Activated T-cell treated with anti-CD3 and anti-CD28 coated beads, Interleukin-2, amount 50 U/mL, for 72 hours (primary cell): Measurements from ENCODE around the gene NTRK2. TPM values are rescaled to one million over a fixed set of nuclear protein-coding genes. Genes with fewer than 3 reads are reported as not detected.

Experiments used
- ATAC-seq, 2 donors: fragments of 150-1000 bp; cut with Tn5 transposase; replicated peaks in 1 of 2; 2 replicates each; pipeline ENCODE4 v1.10.0; 2021; ENCODE audit warnings: moderate library complexity in 2 of 2, mild to moderate bottlenecking in 1 of 2
- DNase-seq, 2 donors: peaks; one replicate each; pipeline ENCODE4 v3.0.0; 2021 to 2022; ENCODE audit warnings: mixed read lengths in 1 of 2
- H3K27ac Mint-ChIP-seq: one replicate; pipeline ENCODE4 v1.8.0; 2022; ENCODE audit warnings: mild to moderate bottlenecking, moderate library complexity, mixed read lengths
- H3K27me3 Mint-ChIP-seq: one replicate; pipeline ENCODE4 v1.8.0; 2022; ENCODE audit warnings: low read depth, mixed read lengths
- H3K36me3 Mint-ChIP-seq, 2 donors: one replicate each; pipeline ENCODE4 v1.8.0; 2022; ENCODE audit warnings: mixed read lengths in 2 of 2, mild to moderate bottlenecking in 1 of 2; ENCODE audit not compliant: insufficient read depth in 2 of 2
- H3K4me1 Mint-ChIP-seq: one replicate; pipeline ENCODE4 v1.8.0; 2022; ENCODE audit warnings: low read depth, mixed read lengths
- H3K4me3 Mint-ChIP-seq, 2 donors: one replicate each; pipeline ENCODE4 v1.8.0; 2022; ENCODE audit warnings: mild to moderate bottlenecking in 2 of 2, mixed read lengths in 2 of 2, moderate library complexity in 2 of 2
- H3K9me3 Mint-ChIP-seq, 2 donors: one replicate each; pipeline ENCODE4 v1.8.0; 2022; ENCODE audit warnings: mixed read lengths in 2 of 2
- total RNA-seq, 2 donors: library from RNA; stranded (reverse); gene quantifications; one replicate each; pipeline ENCODE4 v1.2.3, GENCODE V29; 2022

The NTRK2 gene
- total RNA-seq, 2 donors from 2014 or later: 0.41 to 3.3 TPM

DNA sequence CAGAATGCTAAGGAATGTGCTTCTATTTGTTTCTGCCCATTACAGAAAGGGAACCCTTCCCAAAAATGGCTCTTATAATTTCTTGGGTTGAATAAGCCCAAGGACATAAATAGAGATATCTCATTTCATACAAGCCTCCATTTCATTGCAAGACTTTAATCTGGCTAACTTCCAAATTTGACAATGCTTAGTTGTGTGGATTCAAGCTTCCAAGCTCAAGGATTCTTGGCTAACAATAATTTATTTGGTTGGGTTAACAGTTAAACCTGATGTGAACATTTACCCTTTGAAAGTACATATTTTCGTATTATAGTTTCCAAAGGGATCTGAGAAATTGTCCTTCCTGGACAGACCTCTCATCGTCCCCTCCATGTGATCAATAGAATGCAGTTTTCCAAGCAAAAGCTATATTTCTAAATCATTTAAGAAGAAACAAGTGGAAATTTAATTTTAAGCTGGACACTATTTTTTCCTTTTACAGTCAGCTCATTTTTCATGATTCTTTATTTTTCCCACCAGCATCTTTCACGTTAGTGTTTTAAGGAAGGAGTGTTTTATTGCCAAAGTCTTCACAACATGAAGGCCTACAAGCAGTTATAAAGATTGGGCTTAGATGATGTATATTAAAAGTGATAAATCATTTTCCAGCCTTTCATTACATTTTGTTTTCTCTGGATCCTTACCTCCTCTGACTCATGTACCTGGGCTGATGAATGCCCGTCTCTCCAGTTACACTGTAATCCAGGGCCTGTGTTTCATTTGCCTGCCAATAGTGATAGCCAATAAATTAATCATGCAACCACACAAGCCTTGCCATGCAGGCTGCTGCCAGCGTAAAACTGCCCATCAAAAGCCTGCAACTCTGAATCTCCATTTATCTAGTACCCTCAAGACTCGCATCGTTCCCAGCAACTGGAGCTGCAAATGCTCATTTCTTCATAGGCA is 176.7 kb downstream of the NTRK2 start:
- H3K9me3 Mint-ChIP-seq: peaks cover 0 to 1% of the 10 kb centered on the region in 2 donors
- no peak overlapping the region for H3K27ac Mint-ChIP-seq
- H3K36me3 Mint-ChIP-seq: no peaks in the 10 kb centered on the region
- no peak for ATAC-seq
- H3K27me3 Mint-ChIP-seq: peaks cover 12% of the 10 kb centered on the region
- no peak for DNase-seq
- H3K4me3 Mint-ChIP-seq: no peak overlapping the region
- no peaks in the 10 kb centered on the region for H3K4me1 Mint-ChIP-seq

DNA sequence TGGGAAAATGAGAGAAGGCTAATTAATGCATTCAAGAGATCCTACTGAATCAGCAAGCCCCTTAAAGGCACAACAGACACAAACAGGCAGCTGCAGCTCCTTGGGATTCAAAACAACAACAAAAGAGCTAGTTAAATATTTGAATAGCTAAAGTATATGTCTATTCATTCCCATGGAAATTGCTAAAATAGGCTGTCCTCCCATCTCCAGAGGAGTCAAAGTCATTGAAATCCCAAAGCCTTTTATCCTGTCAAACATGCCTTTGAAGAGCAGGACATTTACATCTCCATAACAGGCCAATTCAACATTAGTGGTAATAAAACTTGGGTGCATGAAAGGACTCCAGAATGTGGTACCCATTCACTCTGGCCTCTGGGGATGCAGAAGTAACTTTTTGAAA is 177.4 kb downstream of the NTRK2 start:
- Mint-ChIP-seq H3K36me3 (no peaks in the 10 kb centered on the region), H3K4me3 (no peak overlapping the region), H3K9me3 (peaks cover 0 to 1% of the 10 kb centered on the region in 2 donors), H3K4me1 (no peaks in the 10 kb centered on the region), H3K27me3 (peaks cover 8% of the 10 kb centered on the region), H3K27ac (no peak overlapping the region)
- no peak for ATAC-seq
- no peak for DNase-seq

DNA sequence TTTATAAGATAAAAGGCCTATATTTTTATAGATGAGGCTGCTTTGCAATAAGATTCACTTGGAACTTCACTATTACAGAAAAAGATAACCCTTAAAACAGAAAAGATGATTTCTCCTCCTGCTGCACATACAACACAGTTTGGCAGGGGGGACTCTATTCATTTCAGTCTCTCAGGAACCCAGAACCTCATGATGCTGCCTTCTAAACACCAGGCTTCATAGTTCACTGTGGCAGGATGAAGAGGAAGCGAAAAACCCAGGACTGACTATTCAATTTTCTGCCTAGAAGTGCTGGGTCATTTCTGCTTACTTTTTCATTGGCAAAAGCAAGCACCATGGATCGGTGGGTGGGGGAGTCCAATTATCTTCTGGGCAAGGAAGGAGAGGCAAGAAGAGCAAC is 179.5 kb downstream of the NTRK2 start:
- Mint-ChIP-seq H3K9me3 (no peaks in the 10 kb centered on the region), H3K27ac (peak overlapping the region; percentile 38), H3K4me1 (no peaks in the 10 kb centered on the region), H3K4me3 (no peak overlapping the region), H3K27me3 (peaks cover 1% of the 10 kb centered on the region), H3K36me3 (no peaks in the 10 kb centered on the region)
- ATAC-seq: no peak
- no peak for DNase-seq

DNA sequence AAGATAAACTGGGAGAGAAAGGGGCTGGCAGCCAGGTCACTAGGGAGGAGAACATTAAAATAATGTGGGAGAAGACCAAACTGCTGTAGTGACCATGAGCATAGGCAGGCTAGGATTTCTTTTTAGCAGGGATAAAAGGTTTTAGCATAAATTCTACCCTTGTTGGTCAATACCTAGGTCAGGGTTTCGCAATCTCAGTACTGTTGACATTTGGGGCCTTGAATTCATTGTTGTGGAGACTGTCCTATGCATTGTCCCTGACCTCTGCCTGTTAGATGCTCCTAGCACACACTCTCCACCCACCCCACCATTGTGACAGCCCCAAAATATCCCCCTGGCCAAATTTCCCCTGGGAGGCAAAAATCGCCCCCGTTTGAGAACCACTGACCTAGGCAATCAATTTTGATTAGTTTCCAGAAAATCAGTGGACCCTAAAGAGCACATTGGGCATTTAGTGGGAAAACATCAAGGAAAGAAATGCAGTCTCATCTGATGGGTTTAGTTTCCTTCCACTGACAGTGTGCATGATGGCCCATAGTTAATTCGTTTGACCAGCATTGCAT is 181.4 kb downstream of the NTRK2 start:
- Mint-ChIP-seq H3K9me3 (peaks cover 0 to 1% of the 10 kb centered on the region in 2 donors), H3K27me3 (peaks cover 7% of the 10 kb centered on the region), H3K4me3 (no peak overlapping the region), H3K36me3 (no peaks in the 10 kb centered on the region), H3K27ac (no peak overlapping the region), H3K4me1 (no peaks in the 10 kb centered on the region)
- ATAC-seq (no peak), DNase-seq (no peak)

DNA sequence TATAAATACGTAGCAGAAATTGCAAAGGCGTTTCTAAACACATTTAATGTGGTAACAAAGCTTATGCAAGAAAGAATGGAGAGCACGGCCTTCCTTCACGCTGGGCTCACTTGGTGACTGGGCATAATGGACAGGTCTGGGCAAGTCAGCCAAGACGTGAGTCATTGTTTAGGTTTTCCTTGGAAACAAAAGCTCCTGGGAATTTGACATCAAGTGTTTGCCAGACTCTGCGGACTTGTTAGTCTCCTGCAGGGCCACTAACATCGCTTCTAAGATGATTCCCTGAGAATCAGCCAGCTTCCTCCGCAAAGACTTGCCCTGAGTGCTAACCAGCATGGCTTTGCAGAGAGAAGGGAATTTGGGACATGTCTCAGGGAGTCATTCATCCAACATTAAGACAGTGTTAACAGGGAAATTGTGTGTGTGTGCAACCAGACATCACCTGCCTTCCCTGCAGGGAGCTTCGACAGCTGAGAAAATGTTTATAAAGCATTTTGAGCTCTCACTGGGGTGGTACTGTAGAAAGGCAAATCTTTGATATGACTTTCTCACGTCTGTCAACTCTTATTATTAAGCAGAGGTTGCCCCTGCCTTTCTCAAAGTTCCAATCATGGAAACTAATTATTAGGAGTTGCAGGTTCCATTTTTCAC is 182.5 kb downstream of the NTRK2 start:
- Mint-ChIP-seq H3K27me3 (peaks cover 7% of the 10 kb centered on the region), H3K36me3 (no peaks in the 10 kb centered on the region), H3K9me3 (peaks cover 0 to 1% of the 10 kb centered on the region in 2 donors), H3K27ac (no peak overlapping the region), H3K4me3 (no peak overlapping the region), H3K4me1 (no peaks in the 10 kb centered on the region)
- no peak for ATAC-seq
- no peak for DNase-seq

DNA sequence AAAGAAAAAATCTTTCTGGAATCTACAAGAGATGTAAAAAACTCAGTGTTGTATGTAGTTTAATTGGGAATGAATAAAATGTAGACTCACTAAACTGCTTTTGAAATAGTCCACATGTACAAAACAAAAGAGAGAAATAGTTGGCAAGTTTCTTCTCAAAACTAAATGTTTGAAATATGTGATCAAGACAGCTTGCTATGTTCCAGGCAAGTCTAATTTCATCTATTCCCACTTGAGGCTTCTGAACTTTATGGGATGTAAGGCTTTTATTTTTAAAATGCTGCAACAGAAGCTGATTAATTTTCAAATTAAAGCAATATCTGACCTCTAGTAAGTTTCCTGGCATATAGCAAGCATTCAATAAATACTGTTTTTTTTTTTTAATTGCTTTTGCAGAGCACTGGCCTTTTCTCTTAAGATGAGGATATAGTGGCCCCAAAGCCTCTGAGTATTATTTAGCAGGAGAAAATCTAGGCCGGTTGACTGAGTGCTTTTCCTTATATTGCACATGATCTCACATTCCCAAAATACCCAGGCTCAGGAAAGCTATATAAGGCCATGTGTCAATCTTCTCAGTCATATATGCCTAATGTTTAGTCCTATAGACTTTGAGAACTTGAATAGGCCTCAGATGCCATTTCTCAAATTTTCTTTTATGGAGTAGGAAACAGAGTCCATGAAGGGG is 183.2 kb downstream of the NTRK2 start:
- Mint-ChIP-seq H3K9me3 (peaks cover 0 to 1% of the 10 kb centered on the region in 2 donors), H3K27me3 (peaks cover 7% of the 10 kb centered on the region), H3K4me1 (no peaks in the 10 kb centered on the region), H3K27ac (no peak overlapping the region), H3K4me3 (no peak overlapping the region), H3K36me3 (no peaks in the 10 kb centered on the region)
- no peak for ATAC-seq
- no peak for DNase-seq

DNA sequence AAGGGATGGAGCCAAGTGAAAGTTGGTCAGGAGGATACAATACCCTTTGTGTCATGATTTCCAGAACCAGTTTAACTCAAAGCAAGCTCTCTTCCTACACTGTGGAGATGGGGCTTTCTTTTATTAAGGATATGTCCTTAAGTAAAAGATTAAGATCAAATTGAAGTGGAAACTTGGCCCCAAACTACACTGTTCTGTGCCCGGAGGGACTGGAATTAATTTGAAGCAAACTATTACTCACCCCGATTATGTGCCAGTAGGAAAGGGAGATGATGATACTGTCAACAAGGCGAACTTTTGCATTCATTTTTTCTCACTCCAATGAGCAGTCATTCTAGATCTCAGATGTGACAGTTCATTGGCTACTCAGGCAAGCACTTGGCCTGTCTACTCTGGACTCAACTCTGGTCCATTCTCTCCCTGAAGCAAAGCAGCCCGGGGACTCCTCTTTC is 186.7 kb downstream of the NTRK2 start:
- no peaks in the 10 kb centered on the region for H3K36me3 Mint-ChIP-seq
- no peak for DNase-seq
- no peak for ATAC-seq
- H3K4me3 Mint-ChIP-seq: no peak overlapping the region
- H3K4me1 Mint-ChIP-seq: no peaks in the 10 kb centered on the region
- peaks cover 1 to 3% of the 10 kb centered on the region in 2 donors for H3K9me3 Mint-ChIP-seq
- no peak overlapping the region for H3K27ac Mint-ChIP-seq
- peaks cover 10% of the 10 kb centered on the region for H3K27me3 Mint-ChIP-seq

DNA sequence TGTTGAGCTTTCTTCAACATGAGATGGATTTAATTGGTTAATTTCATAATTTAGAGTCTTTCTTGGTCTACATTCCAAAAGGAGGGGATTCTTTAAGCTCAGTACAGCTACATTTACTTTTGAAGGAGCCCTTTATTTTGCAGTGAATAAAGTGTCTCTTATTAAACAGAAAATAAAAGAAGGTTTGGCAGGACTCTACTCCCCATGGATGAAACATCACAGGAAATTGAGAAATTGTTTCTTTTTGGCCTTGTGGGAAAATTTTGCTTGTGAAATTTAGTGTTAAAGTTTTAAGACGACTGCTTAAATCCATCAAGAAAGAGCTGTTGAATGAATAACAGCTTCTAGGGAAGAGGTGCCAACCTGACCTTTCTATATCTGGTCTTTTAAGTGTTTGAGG is 187.7 kb downstream of the NTRK2 start:
- Mint-ChIP-seq H3K4me3 (no peak overlapping the region), H3K27ac (no peak overlapping the region), H3K36me3 (no peaks in the 10 kb centered on the region), H3K9me3 (peaks cover 1 to 3% of the 10 kb centered on the region in 2 donors), H3K4me1 (no peaks in the 10 kb centered on the region), H3K27me3 (peaks cover 12% of the 10 kb centered on the region)
- no peak for DNase-seq
- no peak for ATAC-seq

DNA sequence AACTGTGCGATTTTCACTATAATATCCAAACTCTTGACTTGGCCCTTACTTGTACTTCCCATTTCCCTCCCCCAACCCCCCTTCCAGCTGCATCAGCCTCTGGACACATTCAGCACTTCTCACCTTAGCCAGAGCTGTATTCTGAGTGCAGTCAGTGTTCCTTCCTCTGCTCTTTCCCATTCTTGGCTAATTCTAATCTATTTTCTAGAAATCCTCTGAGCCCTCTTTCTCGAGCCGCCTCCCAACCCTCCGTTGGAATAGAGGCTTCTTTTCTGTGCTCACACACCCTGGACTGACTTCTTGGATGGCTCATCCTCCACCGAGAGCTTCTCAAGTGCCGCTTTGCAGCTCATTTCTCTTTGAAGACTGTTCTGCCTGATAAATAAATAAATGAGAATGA is 188.8 kb downstream of the NTRK2 start:
- DNase-seq: no peak
- H3K9me3 Mint-ChIP-seq: peaks cover 1 to 3% of the 10 kb centered on the region in 2 donors

DNA sequence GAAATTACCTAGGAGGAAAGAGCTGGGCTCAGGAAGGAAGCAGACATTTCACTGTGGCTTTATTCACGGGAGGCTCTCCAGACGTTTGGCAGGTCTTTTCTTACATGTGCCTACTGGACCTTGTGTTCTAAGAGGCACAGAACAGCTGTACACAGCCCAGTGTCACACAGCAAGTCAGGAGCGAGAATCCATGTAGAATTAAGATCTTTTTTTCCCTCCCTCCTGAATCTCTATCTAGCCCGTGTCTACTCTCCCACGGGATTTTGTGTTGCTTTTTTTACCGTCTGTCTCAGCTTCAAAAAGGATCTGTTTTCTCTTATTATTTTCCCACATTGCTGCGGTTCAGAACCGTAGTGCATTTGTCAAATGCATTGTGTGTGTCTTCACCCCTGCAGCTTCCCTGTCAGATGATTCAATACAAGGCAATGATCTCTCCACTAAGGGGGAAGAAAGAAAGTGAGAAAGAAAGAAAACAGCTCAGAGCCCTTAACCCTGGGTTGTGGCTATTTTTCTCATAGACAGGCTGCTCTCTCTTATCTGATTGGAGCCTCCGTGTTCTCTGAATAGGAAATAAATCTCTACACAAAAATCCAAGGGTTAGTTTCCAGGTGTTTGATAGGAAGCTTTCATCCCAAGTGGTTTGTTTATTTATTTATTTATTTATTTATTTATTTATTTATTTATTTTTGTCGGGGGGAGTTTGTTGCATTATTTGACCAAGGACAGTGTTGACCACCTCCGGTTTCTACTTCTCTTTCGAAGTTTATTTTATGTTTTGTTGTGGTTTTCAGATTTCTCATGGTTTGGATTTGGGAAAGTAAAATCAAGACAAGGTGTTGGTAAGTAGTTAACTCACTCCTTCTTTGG is 191.0 kb downstream of the NTRK2 start:
- ATAC-seq (no peak), DNase-seq (no peak)
- Mint-ChIP-seq H3K36me3 (no peaks in the 10 kb centered on the region), H3K27me3 (peaks cover 5% of the 10 kb centered on the region), H3K4me1 (no peaks in the 10 kb centered on the region), H3K27ac (no peak overlapping the region), H3K4me3 (no peak overlapping the region), H3K9me3 (peaks cover 0 to 3% of the 10 kb centered on the region in 2 donors)

More for the DNA sequence above, 188.8 kb downstream of the NTRK2 start:
- no peaks in the 10 kb centered on the region for H3K36me3 Mint-ChIP-seq
- no peak for ATAC-seq
- no peaks in the 10 kb centered on the region for H3K4me1 Mint-ChIP-seq
- H3K27me3 Mint-ChIP-seq: peaks cover 12% of the 10 kb centered on the region
- no peak overlapping the region for H3K4me3 Mint-ChIP-seq
- H3K27ac Mint-ChIP-seq: no peak overlapping the region

DNA sequence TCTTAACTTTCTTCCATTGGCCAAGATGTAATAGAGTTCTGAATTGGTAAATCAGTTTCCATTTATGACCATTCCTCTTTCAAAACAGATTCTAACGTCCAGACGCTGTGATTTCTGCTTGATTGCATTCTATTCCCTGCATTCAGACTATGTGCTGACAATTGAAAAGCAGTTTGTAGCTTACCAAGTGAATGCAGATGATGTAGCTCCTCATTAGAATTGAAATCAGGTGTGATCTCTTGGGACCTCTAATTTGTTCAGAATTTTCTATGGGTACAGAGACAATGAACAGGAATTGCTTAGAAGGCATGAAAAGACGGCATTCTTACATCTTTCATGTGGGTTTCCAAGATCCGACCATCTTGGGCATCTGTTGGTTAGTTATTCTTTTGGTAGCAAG is 191.9 kb downstream of the NTRK2 start:
- H3K36me3 Mint-ChIP-seq: no peaks in the 10 kb centered on the region
- no peak overlapping the region for H3K27ac Mint-ChIP-seq
- H3K9me3 Mint-ChIP-seq: peaks cover 0 to 3% of the 10 kb centered on the region in 2 donors
- ATAC-seq: no peak
- H3K4me3 Mint-ChIP-seq: no peak overlapping the region
- DNase-seq: no peak
- peaks cover 5% of the 10 kb centered on the region for H3K27me3 Mint-ChIP-seq
- H3K4me1 Mint-ChIP-seq: no peaks in the 10 kb centered on the region

DNA sequence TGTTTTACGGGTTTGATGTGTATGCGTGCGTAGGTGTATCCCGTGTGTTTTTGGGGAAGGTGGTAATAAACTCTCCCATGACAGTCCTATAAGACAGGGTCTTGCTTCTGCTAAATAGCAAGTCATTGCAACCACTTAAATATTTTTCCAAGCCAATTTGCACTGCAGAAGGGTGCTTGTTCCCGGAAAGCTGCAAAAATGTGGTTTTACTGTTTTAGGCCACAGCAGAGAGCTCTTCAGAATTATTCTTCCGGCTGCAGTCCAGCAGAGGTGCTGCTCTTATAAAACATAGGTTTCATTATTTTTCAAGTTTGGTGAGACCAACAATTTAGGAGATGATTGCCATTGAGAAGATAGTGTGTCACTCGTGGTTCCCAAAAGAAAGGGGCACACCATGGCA is 192.8 kb downstream of the NTRK2 start:
- Mint-ChIP-seq H3K9me3 (peaks cover 0 to 3% of the 10 kb centered on the region in 2 donors), H3K4me1 (no peaks in the 10 kb centered on the region), H3K4me3 (no peak overlapping the region), H3K27me3 (peaks cover 5% of the 10 kb centered on the region), H3K27ac (no peak overlapping the region), H3K36me3 (no peaks in the 10 kb centered on the region)
- ATAC-seq (no peak), DNase-seq (no peak)
